ENCODE measurements around the gene ZBTB46. TPM values are rescaled to one million over a fixed set of nuclear protein-coding genes. Genes with fewer than 3 reads are reported as not detected.

ZBTB46 gene
- total RNA-seq, 1 donor from 2014 or later: 7.4 TPM

DNA sequence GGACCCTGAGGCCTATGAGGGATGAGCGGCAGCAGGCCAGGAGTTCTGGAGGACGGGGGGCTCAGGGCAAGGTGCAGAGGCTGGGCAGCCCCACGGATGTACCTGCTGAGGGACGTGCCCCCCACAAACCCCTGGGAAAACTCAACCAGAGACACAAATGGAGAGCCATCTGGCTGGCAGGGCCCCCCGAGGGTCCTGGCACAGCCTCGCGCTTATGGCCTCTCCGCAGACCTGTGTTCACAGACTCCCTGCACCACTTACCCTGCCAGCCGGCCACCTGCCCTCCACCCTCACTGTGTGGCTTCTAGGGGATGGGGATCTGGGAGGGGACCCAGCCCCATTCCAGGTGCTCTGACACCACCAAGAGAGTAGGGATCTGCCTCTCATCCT lies 3.4 kb upstream of the ZBTB46 start:
- TF ChIP-seq CTCF (IDR thresholded peaks at IDR 0.05) (no peak), POLR2AphosphoS5 (IDR thresholded peaks at IDR 0.05; ENCODE audit: insufficient read depth in 1 of 2, low read depth in 1 of 2) (no peak), POLR2A (IDR thresholded peaks at IDR 0.05) (no peak)
- Histone ChIP-seq H3K27ac (peak overlapping the region; percentile 88), H3K4me3 (no peak overlapping the region), H3K9me3 (no peaks in the 10 kb centered on the region), H3K36me3 (no peaks in the 10 kb centered on the region), H3K4me1 (peaks cover 40% of the 10 kb centered on the region), H3K27me3 (no peaks in the 10 kb centered on the region)
- DNase-seq (ENCODE audit: extremely low spot score in 2 of 2): no peak
- intact Hi-C loops (cut with DNase I): no loop called here

GRCh38 chr20:63833776-63834490 lies 2.9 kb upstream of the ZBTB46 start:
- Histone ChIP-seq H3K36me3 (no peaks in the 10 kb centered on the region), H3K4me3 (no peak overlapping the region), H3K4me1 (peaks cover 45% of the 10 kb centered on the region), H3K27me3 (no peaks in the 10 kb centered on the region), H3K9me3 (no peaks in the 10 kb centered on the region), H3K27ac (peak overlapping the region; percentile 88)
- DNase-seq (ENCODE audit: extremely low spot score in 2 of 2): no peak
- TF ChIP-seq POLR2A (IDR thresholded peaks at IDR 0.05): no peak
- TF ChIP-seq CTCF (IDR thresholded peaks at IDR 0.05): no peak
- no peak for TF ChIP-seq POLR2AphosphoS5 (IDR thresholded peaks at IDR 0.05; ENCODE audit: insufficient read depth in 1 of 2, low read depth in 1 of 2)
- intact Hi-C loops (cut with DNase I): no loop called here

- no peaks in the 10 kb centered on the region for H3K36me3 ChIP-seq
- DNase-seq (ENCODE audit: extremely low spot score in 2 of 2): peak in 1 of 2 donors; percentile 85
- TF ChIP-seq CTCF (IDR thresholded peaks at IDR 0.05) (no peak), POLR2A (IDR thresholded peaks at IDR 0.05) (no peak), POLR2AphosphoS5 (IDR thresholded peaks at IDR 0.05; ENCODE audit: insufficient read depth in 1 of 2, low read depth in 1 of 2) (no peak)
- peaks cover 45% of the 10 kb centered on the region for H3K4me1 ChIP-seq
- H3K27me3 ChIP-seq: no peaks in the 10 kb centered on the region
- H3K9me3 ChIP-seq: no peaks in the 10 kb centered on the region
- intact Hi-C loops (cut with DNase I): no loop called here
- peak overlapping the region; percentile 58 to 88 for H3K4me3 ChIP-seq
- H3K27ac ChIP-seq: peak overlapping the region; percentile 39
Observed at GRCh38 chr20:63831993-63832686, 1.1 kb upstream of the ZBTB46 start.

GRCh38 chr20:63831646-63831992 lies 555 bp upstream of the ZBTB46 start:
- no peak for TF ChIP-seq POLR2A (IDR thresholded peaks at IDR 0.05)
- no peak for TF ChIP-seq CTCF (IDR thresholded peaks at IDR 0.05)
- no peak for TF ChIP-seq POLR2AphosphoS5 (IDR thresholded peaks at IDR 0.05; ENCODE audit: insufficient read depth in 1 of 2, low read depth in 1 of 2)
- H3K9me3 ChIP-seq: no peaks in the 10 kb centered on the region
- intact Hi-C loops (cut with DNase I): no loop called here
- DNase-seq (ENCODE audit: extremely low spot score in 2 of 2): no peak
- H3K36me3 ChIP-seq: no peaks in the 10 kb centered on the region
- H3K27ac ChIP-seq: peak overlapping the region; percentile 39
- H3K27me3 ChIP-seq: no peaks in the 10 kb centered on the region
- H3K4me1 ChIP-seq: peaks cover 45% of the 10 kb centered on the region
- H3K4me3 ChIP-seq: peak overlapping the region; percentile 58 to 88

Data from vagina (tissue), 2 donors.